Gastroesophageal sphincter (tissue), 4 donors: ENCODE measurements around the gene SPOCK3. TPM values are rescaled to one million over a fixed set of nuclear protein-coding genes. Genes with fewer than 3 reads are reported as not detected.

Experiments used
- ATAC-seq: fragments of 150-250 bp; one replicate; pipeline ENCODE4 v1.9.1; 2016; ENCODE audit warnings: mild to moderate bottlenecking, moderate library complexity
- H3K27ac ChIP-seq, 4 donors: fragments of 200-600 bp; sonication (generic) in 3 of 4; 1 replicate in 3 of 4; 2 replicates in 1 of 4; pipeline ENCODE4 v1.5.1; 2016 to 2019
- H3K27me3 ChIP-seq: fragments of 200-600 bp; sonication (generic); one replicate; pipeline ENCODE4 v1.5.1; 2019
- H3K36me3 ChIP-seq, 2 donors: fragments of 200-600 bp; sonication (generic); one replicate each; pipeline ENCODE4 v1.5.1; 2019; ENCODE audit warnings: control low read depth in 1 of 2
- H3K4me1 ChIP-seq, 3 donors: fragments of 200-600 bp; sonication (generic); 1 replicate in 2 of 3; 2 replicates in 1 of 3; pipeline ENCODE4 v1.5.1; 2016 to 2019; ENCODE audit warnings: control low read depth in 2 of 3
- H3K4me3 ChIP-seq, 2 donors: fragments of 200-600 bp; sonication (generic); one replicate each; pipeline ENCODE4 v1.5.1; 2019; ENCODE audit warnings: mild to moderate bottlenecking in 1 of 2, moderate library complexity in 1 of 2
- H3K9me3 ChIP-seq, 3 donors: fragments of 200-600 bp; sonication (generic); one replicate each; pipeline ENCODE4 v1.5.1; 2017 to 2019; ENCODE audit warnings: control low read depth in 2 of 3
- CTCF ChIP-seq, 4 experiments: fragments of 200-600 bp in 2 of 4; fragments of 450-650 bp in 2 of 4; sonication (generic) in 1 of 4; IDR thresholded peaks; one replicate each; pipeline ENCODE4 v1.5.1; 2017 to 2019; ENCODE audit warnings: antibody characterized with exemption in 4 of 4, mild to moderate bottlenecking in 2 of 4, moderate library complexity in 2 of 4
- EP300 ChIP-seq: sonication (generic); formaldehyde crosslinking; IDR thresholded peaks from one replicate; pipeline ENCODE4 v1.6.1; 2017; ENCODE audit warnings: antibody characterized with exemption, mild to moderate bottlenecking
- POLR2A ChIP-seq, 2 donors: fragments of 450-650 bp; IDR thresholded peaks; one replicate each; pipeline ENCODE4 v1.6.1; 2017; ENCODE audit warnings: antibody characterized with exemption in 2 of 2, mild to moderate bottlenecking in 2 of 2, moderate library complexity in 1 of 2
- POLR2AphosphoS5 ChIP-seq: sonication (generic); formaldehyde crosslinking; IDR thresholded peaks from one replicate; pipeline ENCODE4 v1.6.1; 2017; ENCODE audit warnings: antibody characterized with exemption
- WGBS, 2 donors: methylation state at CpG; one replicate each; pipeline ENCODE4 v1.1.5; 2018; ENCODE audit warnings: low coverage in 1 of 2; 5-methylcytosine and 5-hydroxymethylcytosine counted together
- total RNA-seq, 4 donors: library from RNA; depleted of rRNA; stranded (reverse); fragments of >200 nt; gene quantifications; one replicate each; pipeline ENCODE4 v1.1.0, GENCODE V29; 2016

The SPOCK3 gene
- total RNA-seq, 4 donors from 2014 or later: 0.57 to 7.8 (median 3.0) TPM

GRCh38 chr4:167171928-167172327, 62.4 kb downstream of the SPOCK3 start:
- Histone ChIP-seq H3K27ac (no peak overlapping the region), H3K9me3 (no peaks in the 10 kb centered on the region), H3K36me3 (no peaks in the 10 kb centered on the region), H3K4me1 (no peaks in the 10 kb centered on the region), H3K4me3 (no peak overlapping the region), H3K27me3 (no peaks in the 10 kb centered on the region)
- no peak for ATAC-seq
- 57 to 62% methylated on average over 1 of the region's 1 CpG for WGBS, 2 donors
- TF ChIP-seq CTCF (IDR thresholded peaks at IDR 0.05) (no peak), POLR2AphosphoS5 (no peak), POLR2A (IDR thresholded peaks at IDR 0.05) (no peak), EP300 (no peak)

GRCh38 chr4:167168611-167169010, 65.7 kb downstream of the SPOCK3 start:
- ATAC-seq: no peak
- Histone ChIP-seq H3K27ac (no peak overlapping the region), H3K9me3 (no peaks in the 10 kb centered on the region), H3K27me3 (no peaks in the 10 kb centered on the region), H3K4me3 (no peak overlapping the region), H3K4me1 (no peaks in the 10 kb centered on the region), H3K36me3 (no peaks in the 10 kb centered on the region)
- TF ChIP-seq CTCF (IDR thresholded peaks at IDR 0.05) (no peak), POLR2A (IDR thresholded peaks at IDR 0.05) (no peak)
- 88 to 93% methylated on average over 2 of the region's 2 CpGs for WGBS, 2 donors

- Histone ChIP-seq H3K27ac (no peak overlapping the region), H3K4me3 (no peak overlapping the region), H3K4me1 (no peaks in the 10 kb centered on the region), H3K36me3 (no peaks in the 10 kb centered on the region), H3K9me3 (no peaks in the 10 kb centered on the region), H3K27me3 (no peaks in the 10 kb centered on the region)
- ATAC-seq: no peak
- TF ChIP-seq POLR2AphosphoS5 (no peak), EP300 (no peak), CTCF (IDR thresholded peaks at IDR 0.05) (no peak), POLR2A (IDR thresholded peaks at IDR 0.05) (no peak)
- WGBS, 2 donors: 86 to 88% methylated on average over 3 to 4 of the region's 4 CpGs
Observed at GRCh38 chr4:167150587-167150986, 83.7 kb downstream of the SPOCK3 start.

GRCh38 chr4:167144605-167145004, 89.7 kb downstream of the SPOCK3 start:
- Histone ChIP-seq H3K4me3 (no peak overlapping the region), H3K9me3 (no peaks in the 10 kb centered on the region), H3K27me3 (no peaks in the 10 kb centered on the region), H3K36me3 (no peaks in the 10 kb centered on the region), H3K4me1 (no peaks in the 10 kb centered on the region), H3K27ac (no peak overlapping the region)
- no peak for TF ChIP-seq EP300
- TF ChIP-seq CTCF (IDR thresholded peaks at IDR 0.05): no peak
- no peak for TF ChIP-seq POLR2AphosphoS5
- TF ChIP-seq POLR2A (IDR thresholded peaks at IDR 0.05): no peak
- WGBS, 2 donors: 33 to 45% methylated on average over 1 of the region's 1 CpG
- ATAC-seq: no peak

GRCh38 chr4:167143018-167143417, 91.3 kb downstream of the SPOCK3 start:
- TF ChIP-seq EP300: no peak
- TF ChIP-seq POLR2A (IDR thresholded peaks at IDR 0.05): no peak
- TF ChIP-seq CTCF (IDR thresholded peaks at IDR 0.05): no peak
- TF ChIP-seq POLR2AphosphoS5: no peak
- no peaks in the 10 kb centered on the region for H3K27me3 ChIP-seq
- no peaks in the 10 kb centered on the region for H3K36me3 ChIP-seq
- no peaks in the 10 kb centered on the region for H3K9me3 ChIP-seq
- no peak for ATAC-seq
- no peak overlapping the region for H3K27ac ChIP-seq
- H3K4me3 ChIP-seq: no peak overlapping the region
- WGBS, 2 donors: 86 to 95% methylated on average over 2 of the region's 2 CpGs
- no peaks in the 10 kb centered on the region for H3K4me1 ChIP-seq
